MM.1S (cell line): ENCODE data around the gene ELK3.

Experiments used
- DNase-seq: peaks from one replicate; pipeline ENCODE4 v3.0.0-alpha.2; 2015
- H2AFZ ChIP-seq: fragments of 300-600 bp; sonication (generic); 2 replicates; pipeline ENCODE4 v1.6.0; 2016; ENCODE audit warnings: antibody characterized with exemption, low read length
- H3F3A ChIP-seq: fragments of 300-600 bp; sonication (generic); 2 replicates; pipeline ENCODE4 v1.6.1; 2016; ENCODE audit warnings: mild to moderate bottlenecking, antibody characterized with exemption, low read length, moderate library complexity, mixed read lengths; ENCODE audit not compliant: insufficient read depth
- H3K27ac ChIP-seq: fragments of 300-600 bp; sonication (generic); 2 replicates; pipeline ENCODE4 v1.5.1; 2016; ENCODE audit warnings: mild to moderate bottlenecking, low read length
- H3K27me3 ChIP-seq: fragments of 300-600 bp; sonication (generic); replicated peaks from 2 replicates; pipeline ENCODE4 v1.6.0; 2016; ENCODE audit warnings: low read length; ENCODE audit not compliant: insufficient read depth
- H3K36me3 ChIP-seq: fragments of 300-600 bp; sonication (generic); replicated peaks from 2 replicates; pipeline ENCODE4 v1.6.1; 2016; ENCODE audit warnings: mild to moderate bottlenecking, low read length, mixed read lengths; ENCODE audit not compliant: insufficient read depth
- H3K4me1 ChIP-seq: fragments of 300-600 bp; sonication (generic); 2 replicates; pipeline ENCODE4 v1.6.1; 2016; ENCODE audit warnings: low read length, mixed read lengths
- H3K4me2 ChIP-seq: fragments of 300-600 bp; sonication (generic); 2 replicates; pipeline ENCODE4 v1.6.0; 2016; ENCODE audit warnings: low read depth, low read length
- H3K4me3 ChIP-seq: fragments of 300-600 bp; sonication (generic); 2 replicates; pipeline ENCODE4 v1.5.1; 2016; ENCODE audit warnings: low read length, mixed read lengths
- H3K79me2 ChIP-seq: fragments of 300-600 bp; sonication (generic); 2 replicates; pipeline ENCODE4 v1.6.1; 2016; ENCODE audit warnings: mixed run types, low read length, mixed read lengths
- H3K9ac ChIP-seq: fragments of 300-600 bp; sonication (generic); 2 replicates; pipeline ENCODE4 v1.6.1; 2016; ENCODE audit warnings: low read length, mixed read lengths
- H3K9me2 ChIP-seq: fragments of 300-600 bp; sonication (generic); replicated peaks from 2 replicates; pipeline ENCODE4 v1.6.1; 2016; ENCODE audit warnings: mild to moderate bottlenecking, low read length, mixed read lengths; ENCODE audit not compliant: insufficient read depth
- H3K9me3 ChIP-seq: fragments of 300-600 bp; sonication (generic); replicated peaks from 2 replicates; pipeline ENCODE4 v1.6.1; 2016; ENCODE audit warnings: mild to moderate bottlenecking, low read length, mixed read lengths; ENCODE audit not compliant: insufficient read depth
- H4K20me1 ChIP-seq: fragments of 300-600 bp; sonication (generic); 2 replicates; pipeline ENCODE4 v1.6.1; 2016; ENCODE audit warnings: mild to moderate bottlenecking, low read length, moderate library complexity, mixed read lengths; ENCODE audit not compliant: insufficient read depth
- EZH2 ChIP-seq: fragments of 300-600 bp; sonication (generic); optimal IDR thresholded peaks from 2 replicates; pipeline ENCODE3; 2017; ENCODE audit warnings: low read depth, mild to moderate bottlenecking, antibody characterized with exemption, low read length, mixed read lengths
- EZH2phosphoT487 ChIP-seq: fragments of 300-600 bp; sonication (generic); IDR thresholded peaks from 2 replicates; pipeline ENCODE4 v1.6.1; 2018; ENCODE audit warnings: antibody characterized with exemption, low read length
- TF ChIP-seq, protein P1 (sequence below): fragments of 300-600 bp; sonication (generic); IDR thresholded peaks from 2 replicates; pipeline ENCODE4 v1.5.1; 2016; ENCODE audit warnings: antibody characterized with exemption, low read length, mixed read lengths

Gene ELK3

DNA sequence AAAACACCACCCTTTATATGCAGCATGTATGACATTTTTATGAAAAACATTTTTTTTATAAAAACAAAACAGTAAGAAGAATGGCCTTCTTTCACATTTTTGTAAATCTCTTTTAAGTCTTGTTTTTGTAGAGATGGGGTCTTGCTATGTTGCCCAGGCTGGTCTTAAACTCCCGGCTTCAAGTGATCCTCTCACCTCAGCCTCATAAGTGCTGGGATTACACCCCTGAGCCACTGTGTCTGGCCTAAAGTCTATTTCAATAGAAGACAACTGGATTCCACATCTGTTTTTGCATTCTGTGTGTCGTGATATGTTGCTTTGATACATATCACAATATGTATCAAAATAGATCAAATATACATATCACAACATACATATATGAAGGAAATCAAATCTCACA is 98.9 kb downstream of the ELK3 start:
- no peaks in the 10 kb centered on the region for H3F3A ChIP-seq
- H2AFZ ChIP-seq = no peak overlapping the region
- H3K27ac ChIP-seq = no peak overlapping the region
- TF ChIP-seq EZH2 (no peak), EZH2phosphoT487 (no peak)
- TF ChIP-seq, protein P1, sequence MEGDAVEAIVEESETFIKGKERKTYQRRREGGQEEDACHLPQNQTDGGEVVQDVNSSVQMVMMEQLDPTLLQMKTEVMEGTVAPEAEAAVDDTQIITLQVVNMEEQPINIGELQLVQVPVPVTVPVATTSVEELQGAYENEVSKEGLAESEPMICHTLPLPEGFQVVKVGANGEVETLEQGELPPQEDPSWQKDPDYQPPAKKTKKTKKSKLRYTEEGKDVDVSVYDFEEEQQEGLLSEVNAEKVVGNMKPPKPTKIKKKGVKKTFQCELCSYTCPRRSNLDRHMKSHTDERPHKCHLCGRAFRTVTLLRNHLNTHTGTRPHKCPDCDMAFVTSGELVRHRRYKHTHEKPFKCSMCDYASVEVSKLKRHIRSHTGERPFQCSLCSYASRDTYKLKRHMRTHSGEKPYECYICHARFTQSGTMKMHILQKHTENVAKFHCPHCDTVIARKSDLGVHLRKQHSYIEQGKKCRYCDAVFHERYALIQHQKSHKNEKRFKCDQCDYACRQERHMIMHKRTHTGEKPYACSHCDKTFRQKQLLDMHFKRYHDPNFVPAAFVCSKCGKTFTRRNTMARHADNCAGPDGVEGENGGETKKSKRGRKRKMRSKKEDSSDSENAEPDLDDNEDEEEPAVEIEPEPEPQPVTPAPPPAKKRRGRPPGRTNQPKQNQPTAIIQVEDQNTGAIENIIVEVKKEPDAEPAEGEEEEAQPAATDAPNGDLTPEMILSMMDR = no peak
- H3K4me1 ChIP-seq = peaks cover 22% of the 10 kb centered on the region
- peaks cover 9% of the 10 kb centered on the region; the same call in 1 of the 2 replicates for H3K36me3 ChIP-seq
- no peaks in the 10 kb centered on the region for H4K20me1 ChIP-seq
- no peak overlapping the region for H3K4me3 ChIP-seq
- no peak for DNase-seq
- H3K79me2 ChIP-seq = no peaks in the 10 kb centered on the region
- no peak overlapping the region for H3K4me2 ChIP-seq
- H3K27me3 ChIP-seq = no peaks in the 10 kb centered on the region
- no peaks in the 10 kb centered on the region for H3K9me2 ChIP-seq
- H3K9me3 ChIP-seq = no peaks in the 10 kb centered on the region
- no peak overlapping the region for H3K9ac ChIP-seq

DNA sequence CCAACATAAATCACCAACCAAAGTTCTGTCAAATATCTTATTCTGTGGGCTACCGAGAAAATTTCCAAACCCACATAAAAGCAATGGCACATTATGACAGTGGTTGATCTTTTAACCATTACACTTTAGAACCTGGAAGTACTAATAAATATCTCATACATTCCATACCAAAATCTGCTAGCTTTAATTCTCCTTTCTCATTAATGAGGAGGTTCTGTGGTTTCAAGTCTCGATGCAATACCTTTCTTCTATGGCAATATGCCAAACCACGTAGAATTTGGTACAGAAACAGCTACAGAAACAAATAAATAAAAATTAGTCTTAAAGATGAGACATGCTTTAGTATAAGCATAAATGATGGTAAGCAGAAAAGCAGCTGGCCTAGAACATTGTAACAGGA is 100.7 kb downstream of the ELK3 start:
- Histone ChIP-seq H3K4me3 (no peak overlapping the region), H3K27ac (no peak overlapping the region), H3K36me3 (no peaks in the 10 kb centered on the region; the same call in 1 of the 2 replicates)

DNA sequence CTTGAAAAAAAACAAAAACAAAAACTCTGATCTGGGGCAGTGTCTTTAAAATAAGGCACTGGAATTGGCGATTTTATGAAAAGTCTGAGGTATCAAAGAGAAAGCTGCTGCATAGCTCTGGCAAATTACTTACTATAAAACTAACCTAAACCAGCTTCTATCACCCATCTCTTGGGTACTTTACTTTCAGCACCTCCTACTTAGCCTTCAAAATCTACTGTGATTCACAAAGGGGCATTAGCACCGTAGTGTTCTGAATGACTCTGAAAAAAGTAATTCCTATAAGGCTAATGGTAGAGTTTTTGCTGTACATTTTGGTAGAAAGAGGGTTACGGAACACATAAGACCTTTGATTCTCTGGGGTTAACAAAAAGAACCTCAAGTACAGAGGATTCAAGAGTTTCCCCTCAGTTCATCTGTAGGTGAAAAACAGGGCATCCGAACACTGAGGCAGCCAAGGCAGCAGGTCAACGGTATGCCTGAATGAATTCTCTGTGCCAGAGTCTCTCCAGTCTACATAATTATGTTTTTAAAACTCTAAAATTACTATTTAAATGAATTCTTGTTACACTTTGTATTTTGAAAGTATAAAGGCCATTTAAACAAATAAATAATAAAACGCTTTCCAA is 101.5 kb downstream of the ELK3 start:
- DNase-seq = no peak
- Histone ChIP-seq H2AFZ (no peak overlapping the region), H3F3A (0 out of 2 replicates have a peak, but pooled peaks cover 2% of the 10 kb centered on the region), H3K4me3 (no peak overlapping the region), H3K27ac (no peak overlapping the region), H3K36me3 (no peaks in the 10 kb centered on the region; the same call in 1 of the 2 replicates), H3K4me2 (no peak overlapping the region), H3K9ac (no peak overlapping the region), H4K20me1 (no peaks in the 10 kb centered on the region), H3K4me1 (peaks cover 22% of the 10 kb centered on the region), H3K27me3 (no peaks in the 10 kb centered on the region), H3K9me2 (no peaks in the 10 kb centered on the region), H3K9me3 (no peaks in the 10 kb centered on the region), H3K79me2 (no peaks in the 10 kb centered on the region; the same call in 1 of the 2 replicates)
- TF ChIP-seq EZH2 (no peak), EZH2phosphoT487 (no peak)
- TF ChIP-seq, protein P1 = no peak

More for the DNA sequence above, 100.7 kb downstream of the ELK3 start:
- H3F3A ChIP-seq = 0 out of 2 replicates have a peak, but pooled peaks cover 2% of the 10 kb centered on the region
- H3K4me2 ChIP-seq = no peak overlapping the region
- peak; percentile 46 for DNase-seq
- H3K4me1 ChIP-seq = peaks cover 22% of the 10 kb centered on the region
- H4K20me1 ChIP-seq = no peaks in the 10 kb centered on the region
- H3K79me2 ChIP-seq = no peaks in the 10 kb centered on the region; the same call in 1 of the 2 replicates
- no peak overlapping the region for H3K9ac ChIP-seq
- H3K9me2 ChIP-seq = no peaks in the 10 kb centered on the region
- H2AFZ ChIP-seq = no peak overlapping the region
- TF ChIP-seq EZH2 = no peak
- TF ChIP-seq, protein P1 = no peak
- no peak for TF ChIP-seq EZH2phosphoT487
- H3K9me3 ChIP-seq = no peaks in the 10 kb centered on the region
- H3K27me3 ChIP-seq = no peaks in the 10 kb centered on the region
